ENCODE results near the gene DNAH3.

DNA sequence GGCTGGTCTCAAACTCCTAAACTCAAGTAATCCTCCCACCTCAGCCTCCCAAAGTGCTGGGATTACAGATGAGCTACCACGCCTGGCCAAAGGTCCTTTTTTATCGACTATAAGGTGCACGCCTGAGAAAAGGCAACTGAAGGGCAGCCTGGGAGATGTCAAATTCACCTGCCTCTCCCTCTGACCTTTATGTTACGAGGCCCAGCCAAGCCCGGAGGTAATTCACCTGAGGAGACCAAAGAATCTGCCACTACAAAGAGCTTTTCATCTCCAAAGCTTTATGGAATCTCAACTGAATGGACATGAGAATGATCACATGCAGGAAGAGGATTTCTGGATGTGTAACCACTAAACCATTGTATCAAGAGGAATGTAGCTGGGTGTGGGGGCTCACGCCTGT lies 212.9 kb downstream of the DNAH3 start:
- TF ChIP-seq CTCF (IDR thresholded peaks at IDR 0.05 in 8 of 11, conservative IDR thresholded peaks at IDR 0.05 in 3 of 11), result no peak
- TF ChIP-seq POLR2A (IDR thresholded peaks at IDR 0.05), result no peak
- TF ChIP-seq POLR2AphosphoS5 (IDR thresholded peaks at IDR 0.05), result no peak
